Brain microvascular endothelial cell (primary cell): ENCODE results near the gene ZNF214.

Source experiments
- DNase-seq: peaks from one replicate; pipeline ENCODE4 v3.0.0-alpha.2; 2020
- H3K27ac ChIP-seq: fragments of 250-450 bp; sonication (Bioruptor Pico); 2 replicates; pipeline ENCODE4 v1.5.1; 2020; ENCODE audit warnings: mild to moderate bottlenecking, moderate library complexity
- H3K27me3 ChIP-seq: fragments of 250-450 bp; sonication (Bioruptor Pico); replicated peaks from 2 replicates; pipeline ENCODE4 v1.5.1; 2020; ENCODE audit warnings: mild to moderate bottlenecking
- H3K36me3 ChIP-seq: fragments of 250-450 bp; sonication (Bioruptor Pico); replicated peaks from 2 replicates; pipeline ENCODE4 v1.5.1; 2020; ENCODE audit warnings: mild to moderate bottlenecking
- H3K4me3 ChIP-seq: 2 replicates; pipeline ENCODE4 v1.5.1; 2011; ENCODE audit warnings: low read depth, mild to moderate bottlenecking, control low read depth, low read length, moderate library complexity
- in situ Hi-C: cut with HindIII; loops from 2 replicates; pipeline ENCODE4 v1.10.0; 2017; ENCODE audit warnings: low sequenced_read_pairs, low pct_ligation_motif_present
- TF ChIP-seq, protein P1 (sequence below): IDR thresholded peaks from 2 replicates; pipeline ENCODE4 v1.5.1; 2011; ENCODE audit warnings: low read depth, mild to moderate bottlenecking, moderate library complexity, low read length, control low read depth, inconsistent platforms; ENCODE audit errors: missing control alignments

Gene ZNF214

DNA sequence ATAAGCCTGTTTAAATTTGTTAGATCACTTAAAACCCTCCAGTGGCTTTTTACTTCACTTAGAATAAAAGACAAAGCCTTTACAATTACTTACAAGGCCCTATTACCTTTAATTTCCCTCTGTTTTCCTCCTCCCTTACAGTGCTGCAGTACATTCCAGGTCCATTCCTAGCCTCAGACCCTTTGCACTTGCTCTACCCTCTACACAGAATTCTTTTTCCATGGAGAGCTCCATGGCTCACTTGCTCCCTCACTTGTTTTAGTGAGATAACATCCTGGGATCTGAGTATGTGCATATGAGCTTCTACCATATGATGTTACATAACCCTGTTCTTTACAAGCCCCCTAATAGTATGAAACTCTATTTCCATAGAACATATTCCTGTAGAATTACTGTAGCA lies 24.4 kb downstream of the ZNF214 start:
- Histone ChIP-seq H3K36me3 (no peaks in the 10 kb centered on the region), H3K27ac (no peak overlapping the region), H3K27me3 (no peaks in the 10 kb centered on the region), H3K4me3 (no peak overlapping the region)
- in situ Hi-C loops, result no loop called here
- no peak for DNase-seq
- TF ChIP-seq, protein P1, sequence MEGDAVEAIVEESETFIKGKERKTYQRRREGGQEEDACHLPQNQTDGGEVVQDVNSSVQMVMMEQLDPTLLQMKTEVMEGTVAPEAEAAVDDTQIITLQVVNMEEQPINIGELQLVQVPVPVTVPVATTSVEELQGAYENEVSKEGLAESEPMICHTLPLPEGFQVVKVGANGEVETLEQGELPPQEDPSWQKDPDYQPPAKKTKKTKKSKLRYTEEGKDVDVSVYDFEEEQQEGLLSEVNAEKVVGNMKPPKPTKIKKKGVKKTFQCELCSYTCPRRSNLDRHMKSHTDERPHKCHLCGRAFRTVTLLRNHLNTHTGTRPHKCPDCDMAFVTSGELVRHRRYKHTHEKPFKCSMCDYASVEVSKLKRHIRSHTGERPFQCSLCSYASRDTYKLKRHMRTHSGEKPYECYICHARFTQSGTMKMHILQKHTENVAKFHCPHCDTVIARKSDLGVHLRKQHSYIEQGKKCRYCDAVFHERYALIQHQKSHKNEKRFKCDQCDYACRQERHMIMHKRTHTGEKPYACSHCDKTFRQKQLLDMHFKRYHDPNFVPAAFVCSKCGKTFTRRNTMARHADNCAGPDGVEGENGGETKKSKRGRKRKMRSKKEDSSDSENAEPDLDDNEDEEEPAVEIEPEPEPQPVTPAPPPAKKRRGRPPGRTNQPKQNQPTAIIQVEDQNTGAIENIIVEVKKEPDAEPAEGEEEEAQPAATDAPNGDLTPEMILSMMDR, result peak; percentile 7

DNA sequence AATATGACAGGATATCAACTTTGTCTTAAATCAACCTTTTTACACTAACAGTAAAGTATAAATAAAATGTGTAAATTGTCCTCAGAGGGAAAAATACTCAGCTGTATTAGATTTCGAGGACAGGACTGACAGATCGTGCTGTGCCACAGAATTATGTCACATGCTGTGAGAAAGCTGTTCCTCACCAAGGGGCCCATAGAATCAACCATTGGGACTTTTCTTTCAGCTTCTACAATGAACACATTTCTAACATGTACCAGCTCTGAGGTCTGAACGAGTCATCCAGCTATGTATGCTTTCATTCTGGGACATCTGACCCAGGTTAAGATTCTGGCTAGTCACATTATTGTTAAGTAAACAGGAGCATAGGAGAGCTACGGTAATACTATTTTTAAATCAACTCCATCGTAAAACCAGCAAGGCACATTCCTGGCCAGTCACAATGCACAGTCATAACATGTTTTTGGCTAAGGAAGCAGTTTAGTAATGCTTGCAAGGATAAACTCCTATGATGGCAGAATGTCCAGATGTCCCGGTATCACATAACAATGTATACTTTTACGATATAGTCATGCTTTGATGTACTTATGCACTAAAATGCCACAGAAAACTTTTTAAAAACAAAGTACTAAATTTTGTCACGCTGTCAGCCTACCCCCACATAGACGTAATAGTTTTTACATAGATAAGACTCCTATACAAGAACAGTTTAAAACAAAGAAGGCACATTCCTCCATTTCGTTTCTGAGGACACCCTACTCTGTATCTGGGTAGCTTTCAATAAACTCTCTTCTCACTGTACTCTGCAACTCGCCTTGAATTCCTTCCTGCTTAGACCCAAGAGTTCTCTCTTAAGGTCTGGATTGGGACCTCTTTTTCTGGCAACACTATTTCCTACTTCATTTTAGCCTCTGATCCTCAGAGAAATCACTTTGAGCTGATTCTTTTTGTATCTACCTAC lies 27.4 kb downstream of the ZNF214 start:
- in situ Hi-C loops, result no loop called here
- Histone ChIP-seq H3K36me3 (no peaks in the 10 kb centered on the region), H3K27me3 (no peaks in the 10 kb centered on the region), H3K4me3 (peak overlapping the region; percentile 3), H3K27ac (peak overlapping the region; percentile 47)
- TF ChIP-seq, protein P1, result no peak
- peak; percentile 91 for DNase-seq

DNA sequence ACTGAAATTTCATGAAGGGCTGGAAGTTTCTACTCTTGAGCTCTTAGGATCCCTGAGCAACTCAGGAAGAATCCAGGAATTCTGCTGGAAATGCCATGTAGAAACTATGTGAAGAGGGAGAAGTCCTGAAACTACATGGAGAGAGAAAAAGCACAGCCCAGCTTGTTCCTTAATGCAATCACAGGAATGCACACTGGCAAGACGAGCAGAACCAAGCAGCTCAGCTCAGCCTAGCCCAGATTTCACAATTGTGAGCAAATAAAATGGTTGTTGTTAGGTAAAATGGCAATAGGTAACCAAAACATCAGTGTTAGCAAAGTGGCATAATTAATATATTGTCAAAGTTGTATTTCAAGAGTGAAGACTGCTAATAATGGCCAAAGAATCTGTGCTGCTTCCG lies 28.1 kb downstream of the ZNF214 start:
- DNase-seq, result no peak
- in situ Hi-C loops, result no loop called here

DNA sequence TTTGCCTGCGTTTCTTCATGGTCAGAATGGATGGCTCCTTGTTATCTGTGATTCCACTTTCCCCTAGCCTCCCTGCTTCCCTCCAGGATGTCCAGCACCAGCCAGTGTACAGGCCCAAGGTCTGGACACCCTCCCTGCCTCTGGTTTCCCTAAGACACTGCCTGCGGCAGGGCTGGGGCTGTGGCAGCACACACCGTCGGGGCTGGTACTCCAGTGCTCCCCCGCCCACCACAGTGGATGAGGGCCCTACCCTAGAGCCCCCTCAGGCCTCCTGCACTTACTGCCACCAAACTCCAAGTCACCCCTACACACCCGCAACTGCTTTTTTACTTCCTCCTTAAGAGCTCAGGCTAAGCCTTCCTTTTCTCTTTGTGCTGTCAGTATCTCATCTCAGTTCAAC lies 28.9 kb downstream of the ZNF214 start:
- in situ Hi-C loops, result no loop called here
- H3K27ac ChIP-seq, result no peak overlapping the region
- no peak overlapping the region for H3K4me3 ChIP-seq
- H3K27me3 ChIP-seq, result no peaks in the 10 kb centered on the region
- no peaks in the 10 kb centered on the region for H3K36me3 ChIP-seq
- TF ChIP-seq, protein P1, result no peak
- DNase-seq, result no peak

More for the DNA sequence above, 28.1 kb downstream of the ZNF214 start:
- TF ChIP-seq, protein P1, result no peak
- Histone ChIP-seq H3K4me3 (no peak overlapping the region), H3K27me3 (no peaks in the 10 kb centered on the region), H3K36me3 (no peaks in the 10 kb centered on the region), H3K27ac (peak overlapping the region; percentile 47)

DNA sequence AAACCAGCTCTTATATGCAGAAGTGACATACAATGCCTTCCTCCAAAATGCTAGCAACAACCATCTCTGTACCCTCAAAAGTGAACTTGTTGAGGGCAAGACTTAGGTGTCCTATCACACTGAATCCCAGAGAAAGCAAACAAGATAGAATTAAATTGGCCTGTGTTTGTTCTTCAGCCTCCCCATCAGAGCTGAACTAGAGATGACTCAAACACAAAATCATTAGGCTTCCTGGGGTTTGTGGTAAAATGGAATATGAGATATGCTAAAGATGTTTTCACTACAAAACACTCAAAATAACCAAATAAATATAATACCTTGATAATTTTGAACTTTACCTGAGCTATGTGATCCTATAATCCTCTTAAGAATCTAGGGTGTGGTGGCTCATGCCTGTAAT lies 31.6 kb downstream of the ZNF214 start:
- no peak overlapping the region for H3K27ac ChIP-seq
- in situ Hi-C loops, result no loop called here
- H3K36me3 ChIP-seq, result no peaks in the 10 kb centered on the region

More for the DNA sequence above, 31.6 kb downstream of the ZNF214 start:
- no peaks in the 10 kb centered on the region for H3K27me3 ChIP-seq
- TF ChIP-seq, protein P1, result no peak
- DNase-seq, result peak; percentile 23
- H3K4me3 ChIP-seq, result no peak overlapping the region
